ENCODE results near the gene SPATS2.
"Not testable (repeated sequence)": the region's sequence is repeated elsewhere in the genome, so short reads cannot be mapped to it uniquely, and the experiment has no call there.

SPATS2 gene

GRCh38 chr12:49529414-49529813, 162.2 kb downstream of the SPATS2 start:
- in situ Hi-C loops (cut with HindIII; ENCODE audit: low pct_ligation_motif_present, low sequenced_read_pairs), result no loop called here
- no peak overlapping the region for H3K27ac ChIP-seq
- peaks cover 38% of the 10 kb centered on the region for H3K36me3 ChIP-seq (replicated peaks)
- H3K4me3 ChIP-seq (ENCODE audit: low read depth, low read length), result no peak overlapping the region
- no peak for DNase-seq
- no peak for TF ChIP-seq CTCF (IDR thresholded peaks at IDR 0.05; ENCODE audit: low read depth, low read length, missing control alignments)
- no peaks in the 10 kb centered on the region for H3K27me3 ChIP-seq (replicated peaks)

- peaks cover 18% of the 10 kb centered on the region for H3K36me3 ChIP-seq (replicated peaks)
- H3K27ac ChIP-seq, result no peak overlapping the region
- no peak overlapping the region for H3K4me3 ChIP-seq (ENCODE audit: low read depth, low read length)
- no peaks in the 10 kb centered on the region for H3K27me3 ChIP-seq (replicated peaks)
- DNase-seq, result no peak
- no peak for TF ChIP-seq CTCF (IDR thresholded peaks at IDR 0.05; ENCODE audit: low read depth, low read length, missing control alignments)
- in situ Hi-C loops (cut with HindIII; ENCODE audit: low pct_ligation_motif_present, low sequenced_read_pairs), result no loop called here
These were observed 164.5 kb downstream of the SPATS2 start for GRCh38 chr12:49531745-49532144.

- peaks cover 9% of the 10 kb centered on the region for H3K27me3 ChIP-seq (replicated peaks)
- peaks cover 8% of the 10 kb centered on the region for H3K36me3 ChIP-seq (replicated peaks)
- H3K4me3 ChIP-seq (ENCODE audit: low read depth, low read length), result no peak overlapping the region
- no peak for TF ChIP-seq CTCF (IDR thresholded peaks at IDR 0.05; ENCODE audit: low read depth, low read length, missing control alignments)
- no peak for DNase-seq
- in situ Hi-C loops (cut with HindIII; ENCODE audit: low pct_ligation_motif_present, low sequenced_read_pairs), result no loop called here
- no peak overlapping the region for H3K27ac ChIP-seq
These were observed 166.1 kb downstream of the SPATS2 start for GRCh38 chr12:49533331-49533730.

GRCh38 chr12:49534122-49534521, 166.9 kb downstream of the SPATS2 start:
- H3K27ac ChIP-seq; H3K4me3 ChIP-seq (ENCODE audit: low read depth, low read length); H3K36me3 ChIP-seq (replicated peaks); H3K27me3 ChIP-seq (replicated peaks); in situ Hi-C loops (cut with HindIII; ENCODE audit: low pct_ligation_motif_present, low sequenced_read_pairs); DNase-seq: not testable (repeated sequence)

GRCh38 chr12:49534731-49535278, 167.5 kb downstream of the SPATS2 start:
- H3K27me3 ChIP-seq (replicated peaks), result peaks cover 16% of the 10 kb centered on the region
- DNase-seq, result no peak
- H3K36me3 ChIP-seq (replicated peaks), result no peaks in the 10 kb centered on the region
- H3K4me3 ChIP-seq (ENCODE audit: low read depth, low read length), result no peak overlapping the region
- H3K27ac ChIP-seq, result no peak overlapping the region
- in situ Hi-C loops (cut with HindIII; ENCODE audit: low pct_ligation_motif_present, low sequenced_read_pairs), result no loop called here
- TF ChIP-seq CTCF (IDR thresholded peaks at IDR 0.05; ENCODE audit: low read depth, low read length, missing control alignments), result no peak

GRCh38 chr12:49535921-49536525, 168.8 kb downstream of the SPATS2 start:
- no peak for TF ChIP-seq CTCF (IDR thresholded peaks at IDR 0.05; ENCODE audit: low read depth, low read length, missing control alignments)
- no peak overlapping the region for H3K4me3 ChIP-seq (ENCODE audit: low read depth, low read length)
- no peak for DNase-seq
- in situ Hi-C loops (cut with HindIII; ENCODE audit: low pct_ligation_motif_present, low sequenced_read_pairs), result no loop called here
- H3K36me3 ChIP-seq (replicated peaks), result no peaks in the 10 kb centered on the region
- peaks cover 22% of the 10 kb centered on the region for H3K27me3 ChIP-seq (replicated peaks)
- H3K27ac ChIP-seq, result no peak overlapping the region

All from brain microvascular endothelial cell (primary cell).